Activated T-helper 1 cell treated with anti-CD3 and anti-CD28 coated beads, Interleukin-2, amount 50 U/mL, for 16 hours (primary cell): ENCODE results near the gene ZNF775.

Experiments
- DNase-seq, 2 donors: peaks; one replicate each; pipeline ENCODE4 v3.0.0-alpha.2; 2020; ENCODE audit warnings: low read depth in 1 of 2, low spot score in 1 of 2

The ZNF775 gene

DNA sequence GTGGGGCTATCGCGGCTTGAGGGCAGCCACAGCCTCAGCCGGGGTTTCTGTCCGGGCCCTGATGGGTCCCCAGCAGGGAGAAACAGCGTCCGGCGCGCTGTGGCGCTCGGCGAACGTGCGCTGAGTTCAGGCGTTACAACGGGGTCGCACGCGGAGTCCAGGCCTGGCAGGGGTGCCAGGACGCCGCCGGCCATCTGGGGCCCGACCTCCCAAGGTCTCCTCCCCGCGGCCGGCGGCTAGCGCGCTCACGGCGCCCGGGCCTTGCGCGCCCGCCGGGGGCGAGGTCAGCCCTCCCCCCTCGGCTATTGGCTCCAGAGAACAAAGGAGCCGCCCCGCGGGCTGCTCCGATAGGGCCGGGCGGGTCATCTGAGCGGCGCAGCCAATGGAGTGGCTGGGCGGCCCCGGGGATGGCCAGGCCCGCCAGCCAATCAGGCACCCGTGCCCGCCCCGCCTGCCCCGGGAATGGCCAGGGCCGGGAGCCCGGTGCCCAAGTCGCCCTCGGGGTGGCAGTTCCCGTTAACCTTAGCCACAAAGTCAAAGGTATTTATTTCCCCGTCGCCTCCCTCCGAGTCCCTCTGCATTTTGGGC is at the start of gene ZNF775:
Gene ZNF775, plus strand, starts transcription at position 478 of the 588 bp plus-strand sequence. CDS start 9,141 bp downstream, outside the sequence.
- DNase-seq, result peak; percentile 73 to 91

DNA sequence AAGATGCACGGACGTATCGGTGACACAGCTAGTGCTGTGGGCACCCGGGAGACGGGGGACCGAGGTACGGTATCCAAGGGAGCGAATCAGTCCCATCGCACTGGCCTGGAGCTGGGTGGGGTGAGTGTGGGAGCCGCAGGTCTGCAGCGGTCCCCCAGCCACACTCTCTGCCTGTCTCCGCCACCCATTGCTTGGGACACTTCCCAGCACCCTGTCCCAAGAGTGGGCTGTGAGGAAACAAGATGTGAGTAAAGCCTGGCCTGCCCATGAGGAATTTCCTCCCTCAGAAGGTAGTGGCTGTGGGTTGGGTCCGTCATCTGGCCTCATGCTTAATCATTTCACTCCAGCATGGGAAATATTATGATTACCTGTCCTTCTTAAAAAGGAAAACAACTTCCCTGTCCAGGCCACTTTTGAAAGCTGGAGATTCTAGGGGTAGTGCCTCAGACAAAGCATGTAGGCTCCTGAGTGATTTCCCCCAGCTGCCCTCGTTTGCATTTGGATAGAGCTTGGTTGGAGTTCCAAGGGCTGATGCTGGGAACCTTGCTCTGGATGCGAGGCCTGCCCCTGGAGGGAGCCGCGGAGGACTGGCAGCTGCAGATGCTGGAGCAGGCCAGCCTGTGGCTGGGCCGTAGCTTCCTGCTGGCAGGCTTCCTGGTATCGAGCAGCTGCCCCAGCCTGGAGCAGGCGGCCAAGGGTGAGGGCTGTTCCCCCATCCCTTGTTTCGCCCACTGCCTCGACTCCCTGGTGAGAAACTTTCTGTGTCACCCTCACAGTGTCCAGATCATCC is 49.6 kb upstream of the ZNF775 start:
- DNase-seq, result no peak

GRCh38 chr7:150330211-150330885 is 48.8 kb upstream of the ZNF775 start:
- DNase-seq, result no peak

GRCh38 chr7:150332852-150333635 is 46.1 kb upstream of the ZNF775 start:
- no peak for DNase-seq

DNA sequence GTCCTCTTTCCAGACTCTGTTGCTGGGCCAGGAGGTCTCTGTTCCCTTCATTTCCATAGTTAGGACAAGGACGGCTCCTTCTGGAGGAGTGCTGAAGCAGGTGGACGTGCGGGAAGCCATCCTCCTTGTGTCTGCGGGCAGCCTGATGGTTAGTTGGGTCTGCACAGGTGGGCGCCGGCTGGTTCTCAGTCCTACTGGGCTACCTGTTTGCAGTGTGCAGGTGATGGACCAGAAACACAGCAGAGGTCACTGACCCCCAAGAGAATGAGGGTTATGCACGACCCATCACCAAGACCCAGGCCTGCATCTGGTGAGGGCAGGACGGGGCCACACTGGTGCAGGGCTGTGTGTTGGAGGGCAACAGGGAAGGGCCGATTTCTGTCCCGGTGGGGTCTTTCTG is 45.5 kb upstream of the ZNF775 start:
- no peak for DNase-seq

DNA sequence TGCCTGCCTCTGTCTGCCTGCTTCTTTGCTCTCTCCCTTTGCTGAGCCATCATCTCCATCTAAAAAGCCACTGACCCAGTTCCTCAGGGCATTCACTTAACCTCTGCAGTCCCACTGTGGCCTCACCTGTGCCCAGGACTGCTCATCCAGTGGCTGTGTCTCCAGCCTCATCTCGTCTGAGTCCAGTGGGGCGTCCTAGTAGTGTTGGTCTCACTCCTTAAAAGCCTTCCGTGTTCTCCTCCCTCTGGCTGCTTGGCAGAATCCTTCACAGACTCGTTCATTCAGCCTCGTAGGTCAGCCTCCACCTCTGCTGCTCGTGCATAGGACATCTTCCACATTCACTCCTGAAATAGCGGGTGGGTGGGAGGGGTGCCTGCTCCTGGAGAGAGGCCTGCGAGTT is 45.0 kb upstream of the ZNF775 start:
- DNase-seq, result no peak

DNA sequence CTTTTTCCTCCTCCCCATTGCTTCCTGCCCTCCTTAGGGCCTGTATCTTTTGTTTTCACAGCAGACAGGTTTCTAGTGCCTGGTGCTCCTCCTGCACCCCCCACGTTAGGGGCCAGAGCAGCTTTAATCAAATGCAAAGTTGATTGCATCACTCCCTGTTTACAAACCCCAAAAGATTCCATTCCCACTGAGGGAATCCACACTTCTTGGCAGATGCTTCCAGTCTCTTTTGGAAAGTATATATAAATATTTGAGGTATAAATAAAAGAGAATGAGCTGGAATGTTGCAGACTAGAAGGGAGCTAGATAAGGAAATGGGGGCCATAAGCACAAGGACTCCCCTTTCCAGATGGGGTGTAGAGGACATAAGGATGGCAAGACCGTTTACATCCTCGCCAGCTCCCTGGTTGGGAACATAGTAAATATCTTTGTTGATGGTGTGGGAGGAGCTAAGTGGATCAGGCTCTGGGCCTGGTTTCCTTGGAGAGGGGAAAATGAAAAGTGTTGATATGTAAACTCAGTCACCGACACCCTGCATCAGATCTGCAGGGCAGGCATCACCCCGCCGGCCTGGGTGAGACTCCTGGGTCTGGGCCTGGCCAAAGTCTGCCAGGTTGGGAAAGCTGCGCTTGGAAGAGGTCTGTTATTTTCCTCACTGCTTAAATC is 43.9 kb upstream of the ZNF775 start:
- no peak for DNase-seq

GRCh38 chr7:150335774-150336112 is 43.4 kb upstream of the ZNF775 start:
- DNase-seq, result no peak

- no peak for DNase-seq
Observed at GRCh38 chr7:150336746-150337145, 42.4 kb upstream of the ZNF775 start.

GRCh38 chr7:150337179-150337578 is 42.0 kb upstream of the ZNF775 start:
- no peak for DNase-seq

GRCh38 chr7:150337659-150338081 is 41.5 kb upstream of the ZNF775 start:
- DNase-seq, result no peak

GRCh38 chr7:150338166-150338829 is 40.8 kb upstream of the ZNF775 start:
- DNase-seq, result no peak

- DNase-seq, result no peak
Observed at GRCh38 chr7:150339409-150339809, 39.7 kb upstream of the ZNF775 start.

DNA sequence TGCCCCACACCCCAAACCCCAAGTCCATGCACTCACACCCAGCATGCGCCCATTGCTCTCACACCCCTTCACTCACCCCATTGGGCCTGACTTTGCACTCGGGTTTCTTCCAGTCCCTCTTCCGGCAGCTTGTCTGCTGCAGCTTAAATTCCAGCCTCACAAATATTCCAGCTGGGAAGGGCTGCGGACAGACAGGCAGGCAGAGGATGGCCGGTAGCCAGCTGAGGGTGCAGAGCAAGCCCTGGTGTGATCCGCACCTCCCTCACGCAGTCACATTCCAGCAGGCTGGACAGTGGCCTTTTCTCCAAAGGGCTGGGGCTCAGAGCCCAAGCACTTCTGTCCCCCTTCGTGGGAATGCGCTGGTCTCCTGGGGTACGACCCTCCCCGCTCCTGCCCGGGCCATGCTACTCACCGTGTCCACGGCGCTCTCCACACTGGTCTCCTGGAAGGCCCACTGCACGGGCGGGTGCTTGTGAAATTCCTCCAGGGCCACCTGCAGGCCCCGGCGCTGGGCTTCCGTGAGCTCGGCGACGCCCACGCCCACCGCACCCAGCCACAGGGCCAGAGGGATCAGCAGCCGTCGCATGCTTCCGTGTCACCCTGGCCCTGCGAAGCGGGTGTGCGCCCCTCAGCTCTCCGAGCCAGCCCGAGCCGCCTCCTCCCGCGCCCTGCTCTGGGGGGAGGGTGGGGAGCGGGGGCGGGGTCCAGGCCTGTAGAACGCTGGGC is 38.9 kb upstream of the ZNF775 start:
- DNase-seq, result no peak

GRCh38 chr7:150340875-150341262 is 38.3 kb upstream of the ZNF775 start:
- DNase-seq, result no peak

DNA sequence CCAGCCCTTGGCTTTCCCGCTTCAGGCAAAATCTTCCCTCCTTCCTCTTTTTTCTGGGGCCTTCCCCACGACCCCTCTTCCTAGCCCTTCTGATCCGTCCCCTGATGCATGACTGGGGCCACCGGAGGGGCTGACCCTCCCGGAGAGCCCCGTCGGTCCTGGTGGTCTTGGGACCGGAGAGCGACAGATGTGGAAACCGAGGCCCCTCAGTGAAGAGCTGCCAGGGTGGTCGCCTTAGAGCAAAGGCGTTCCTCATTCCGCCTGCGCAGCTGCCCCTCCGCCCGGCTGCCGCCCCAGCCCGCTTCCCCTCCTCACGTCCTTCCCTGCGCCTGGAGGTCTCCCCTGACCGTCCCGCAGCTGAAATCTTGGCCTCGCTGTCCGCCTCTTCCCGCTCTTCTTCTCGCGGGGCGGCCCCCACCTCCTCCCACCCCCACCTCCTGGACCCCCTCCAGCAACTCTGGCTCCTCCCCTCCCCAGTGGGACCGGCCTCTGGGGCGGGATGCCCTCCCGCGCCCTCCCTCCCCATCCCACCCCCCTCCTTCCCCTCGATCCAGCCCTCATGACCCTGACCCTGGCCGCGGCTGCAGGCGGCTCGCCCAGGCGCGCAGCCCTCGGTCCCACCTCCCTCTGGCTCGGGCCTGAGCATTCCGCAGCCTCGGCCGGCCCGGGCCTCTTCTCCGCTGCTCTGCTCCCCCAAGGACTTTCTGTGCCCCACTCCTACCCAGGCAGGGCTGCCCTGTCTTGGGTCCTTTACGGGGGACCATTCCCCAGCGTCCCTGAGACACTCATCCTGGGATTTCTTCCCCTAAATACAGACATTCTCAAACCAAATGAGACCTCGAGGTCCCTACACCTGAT is 37.6 kb upstream of the ZNF775 start, which contains the start of gene RARRES2:
Gene RARRES2, minus strand, starts transcription at position 367 of the 858 bp plus-strand sequence. CDS start 1,020 bp downstream, outside the sequence.
- no peak for DNase-seq

GRCh38 chr7:150342121-150342408 is 37.1 kb upstream of the ZNF775 start:
- no peak for DNase-seq

- DNase-seq, result no peak
Observed at GRCh38 chr7:150343225-150343624, 35.9 kb upstream of the ZNF775 start.

DNA sequence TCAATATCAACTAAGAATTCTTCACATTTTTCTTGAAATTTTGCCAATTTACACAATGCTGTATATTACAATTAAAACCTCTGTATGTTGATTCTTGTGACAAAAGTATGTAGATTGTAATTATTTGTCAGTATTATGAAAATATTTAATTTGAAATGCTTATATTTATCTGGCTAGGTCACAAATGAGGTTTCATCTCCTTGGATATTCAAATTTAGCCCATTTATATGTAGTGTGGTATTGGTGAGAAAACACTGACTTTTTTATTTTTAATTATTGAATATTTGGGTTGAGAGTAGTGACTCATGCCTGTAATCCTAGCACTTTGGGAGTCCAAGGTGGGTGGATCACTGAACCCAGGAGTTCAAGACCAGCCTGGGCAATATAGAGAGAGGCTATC is 34.8 kb upstream of the ZNF775 start:
- DNase-seq, result no peak
